Endothelial cell of umbilical vein (primary cell): ENCODE data around the gene EEIG1. TPM values are rescaled to one million over a fixed set of nuclear protein-coding genes. Genes with fewer than 3 reads are reported as not detected.

ENCODE experiments used
- BruUV-seq: library from RNA; stranded (reverse); fragments of 400-500 nt; replicated peaks from 2 replicates; lab custom pipeline; 2021; lab: Mats Ljungman, UMichigan
- CTCF ChIA-PET: fragments of 300-600, 350-600 bp; sonication (Branson Sonifier 250); formaldehyde crosslinking; loops from one replicate; lab custom pipeline; 2021; ENCODE audit warnings: antibody characterized with exemption, inconsistent platforms; lab: Charles Lee
- POLR2A ChIA-PET: fragments of 300-600, 350-600 bp; sonication (Branson Sonifier 250); formaldehyde crosslinking; loops from one replicate; lab custom pipeline; 2021; ENCODE audit warnings: antibody characterized with exemption, inconsistent platforms; lab: Charles Lee
- DNase-seq: peaks from one replicate; pipeline ENCODE4 v3.0.0-alpha.2; 2011; ENCODE audit warnings: low read depth, low spot score
- FAIRE-seq: peaks from 2 replicates; lab custom pipeline; 2011; peaks lifted over from hg19 to GRCh38; lab: Jason Lieb, UNC
- H2AFZ ChIP-seq: 2 replicates; pipeline ENCODE4 v1.6.0; 2012; ENCODE audit warnings: low read depth, low read length, control low read depth, inconsistent platforms
- H3K27ac ChIP-seq: 2 replicates; pipeline ENCODE4 v1.5.1; 2011; ENCODE audit warnings: low read depth, mild to moderate bottlenecking, control low read depth, low read length, moderate library complexity; ENCODE audit not compliant: insufficient read depth
- H3K27me3 ChIP-seq, 2 experiments: 2 replicates each; pipeline versions ENCODE4 v1.6.0 to v1.6.1; 2011; ENCODE audit warnings: low read length in 2 of 2, mixed read lengths in 1 of 2; ENCODE audit not compliant: control insufficient read depth in 2 of 2, insufficient read depth in 2 of 2
- H3K36me3 ChIP-seq, 2 experiments: 2 replicates in 1 of 2; 3 replicates in 1 of 2; pipeline ENCODE4 v1.5.1; 2011; ENCODE audit warnings: low read length in 2 of 2, mild to moderate bottlenecking in 1 of 2, moderate library complexity in 1 of 2; ENCODE audit not compliant: control insufficient read depth in 2 of 2, insufficient read depth in 2 of 2; ENCODE audit errors: extremely low read depth in 1 of 2
- H3K4me1 ChIP-seq: 3 replicates; pipeline ENCODE4 v1.5.1; 2011; ENCODE audit warnings: mild to moderate bottlenecking, low read length; ENCODE audit not compliant: control insufficient read depth, insufficient read depth; ENCODE audit errors: extremely low read depth
- H3K4me2 ChIP-seq: 2 replicates; pipeline ENCODE4 v1.6.1; 2011; ENCODE audit warnings: low read length, control low read depth, mixed read lengths; ENCODE audit not compliant: insufficient read depth
- H3K4me3 ChIP-seq, 3 experiments: fragments of 200-600 bp in 1 of 3; sonication (generic), shearing (Covaris generic) in 1 of 3; replicated peaks in 1 of 3; 2 replicates each; pipeline ENCODE4 v1.5.1; 2011 to 2016; ENCODE audit warnings: control low read depth in 3 of 3, low read length in 3 of 3, mild to moderate bottlenecking in 2 of 3, inconsistent platforms in 1 of 3, low read depth in 1 of 3, moderate library complexity in 1 of 3; ENCODE audit not compliant: insufficient read depth in 1 of 3
- H3K79me2 ChIP-seq: 2 replicates; pipeline ENCODE4 v1.6.0; 2012; ENCODE audit warnings: low read length, inconsistent platforms; ENCODE audit not compliant: control insufficient read depth, insufficient read depth
- H3K9ac ChIP-seq: replicated peaks from 2 replicates; pipeline ENCODE3; 2011; ENCODE audit warnings: low read length, control low read depth; ENCODE audit not compliant: insufficient read depth; ENCODE audit errors: extremely low read depth
- H3K9me1 ChIP-seq: replicated peaks from 3 replicates; pipeline ENCODE4 v1.6.0; 2011; ENCODE audit warnings: mild to moderate bottlenecking, low read length; ENCODE audit not compliant: control insufficient read depth, insufficient read depth; ENCODE audit errors: extremely low read depth
- H3K9me3 ChIP-seq: replicated peaks from 2 replicates; pipeline ENCODE4 v1.5.1; 2012; ENCODE audit warnings: low read length, inconsistent platforms; ENCODE audit not compliant: control insufficient read depth, insufficient read depth
- H4K20me1 ChIP-seq: replicated peaks from 2 replicates; pipeline ENCODE3; 2011; ENCODE audit warnings: mild to moderate bottlenecking, low read length; ENCODE audit not compliant: control insufficient read depth, insufficient read depth; ENCODE audit errors: extremely low read depth
- CTCF ChIP-seq, 2 donors: IDR thresholded peaks; 1 replicate in 1 of 2; 2 replicates in 1 of 2; pipeline ENCODE4 v1.5.1; 2011; ENCODE audit warnings: low read length in 2 of 2, mild to moderate bottlenecking in 2 of 2, moderate library complexity in 2 of 2, control low read depth in 1 of 2, inconsistent platforms in 1 of 2, low read depth in 1 of 2; ENCODE audit not compliant: insufficient read depth in 1 of 2; ENCODE audit errors: extremely low read depth in 1 of 2
- EZH2 ChIP-seq: IDR thresholded peaks from 2 replicates; pipeline ENCODE4 v1.6.1; 2012; ENCODE audit warnings: borderline replicate concordance, low read depth, mild to moderate bottlenecking, moderate library complexity, low read length, inconsistent platforms; ENCODE audit not compliant: severe bottlenecking
- FOS ChIP-seq: IDR thresholded peaks from 2 replicates; pipeline ENCODE4 v1.6.1; 2011; ENCODE audit warnings: mild to moderate bottlenecking, low read length, moderate library complexity, borderline replicate concordance; ENCODE audit not compliant: insufficient read depth
- GATA2 ChIP-seq: IDR thresholded peaks from 2 replicates; pipeline ENCODE4 v1.7.0; 2011; ENCODE audit warnings: low read depth, mild to moderate bottlenecking, moderate library complexity, mixed read lengths, low read length; ENCODE audit not compliant: insufficient read length, insufficient read depth
- JUN ChIP-seq: IDR thresholded peaks from 2 replicates; pipeline ENCODE4 v1.6.1; 2011; ENCODE audit warnings: borderline replicate concordance, low read depth; ENCODE audit not compliant: insufficient read length, insufficient read depth
- MAX ChIP-seq: IDR thresholded peaks from 2 replicates; pipeline ENCODE4 v1.6.1; 2011; ENCODE audit not compliant: insufficient read depth, insufficient read length
- MYC ChIP-seq: IDR thresholded peaks from one replicate; pipeline ENCODE4 v1.6.1; 2011; ENCODE audit warnings: mild to moderate bottlenecking, low read depth, low read length
- POLR2A ChIP-seq: IDR thresholded peaks from 2 replicates; pipeline ENCODE4 v1.6.1; 2012; ENCODE audit warnings: low read depth, mild to moderate bottlenecking, control low read depth, low read length
- POLR2AphosphoS5 ChIP-seq: IDR thresholded peaks from 2 replicates; pipeline ENCODE4 v1.6.1; 2012; ENCODE audit warnings: low read depth, mild to moderate bottlenecking, control low read depth, low read length, moderate library complexity; ENCODE audit not compliant: insufficient read depth
- dilution Hi-C: fragments of 300-500 bp; cut with MboI; formaldehyde crosslinking; loops from one replicate; pipeline ENCODE4 v1.15.0; 2019; ENCODE audit warnings: low sequenced_read_pairs; ENCODE audit not compliant: extremely low pct_ligation_motif_present
- intact Hi-C: fragments of 100-400 bp; cut with micrococcal nuclease; formaldehyde crosslinking; loops from one replicate; pipeline ENCODE4 v1.10.0; 2022
- polyA plus RNA-seq, 4 experiments: library from polyadenylated mRNA; depleted of rRNA in 3 of 4; stranded (reverse) in 3 of 4; unstranded in 1 of 4; fragments of >200 nt; gene quantifications; 2 replicates each; pipeline versions ENCODE4 v1.2.1 to v1.2.3, GENCODE V29; 2011 to 2012; ENCODE audit warnings: missing spikeins in 1 of 4
- total RNA-seq: library from RNA; stranded (reverse); gene quantifications from 2 replicates; pipeline ENCODE4 v1.2.3, GENCODE V29; 2021

Gene EEIG1
- total and polyA plus RNA-seq, 2 donors (not counting 3 experiments of a cell fraction or from before 2014, with no cell fraction given) = 8.4 to 19.0 TPM

GRCh38 chr9:127963359-127964064 lies 17.3 kb downstream of the EEIG1 start:
- H3K4me1 ChIP-seq = peaks cover 12% of the 10 kb centered on the region

More at GRCh38 chr9:127963359-127964064, 17.3 kb downstream of the EEIG1 start:
- no TSS peak for BruUV-seq
- Histone ChIP-seq H3K9me3 (no peaks in the 10 kb centered on the region), H3K9ac (no peak overlapping the region), H3K36me3 (no peaks in the 10 kb centered on the region), H3K27ac (no peak overlapping the region), H3K4me3 (no peak overlapping the region), H3K27me3 (no peaks in the 10 kb centered on the region), H4K20me1 (no peaks in the 10 kb centered on the region), H3K4me2 (no peak overlapping the region), H3K9me1 (no peaks in the 10 kb centered on the region), H3K79me2 (peaks cover 4% of the 10 kb centered on the region), H2AFZ (no peak overlapping the region)
- TF ChIP-seq POLR2AphosphoS5 (no peak), FOS (no peak), MAX (no peak), EZH2 (no peak), MYC (no peak), JUN (no peak), GATA2 (no peak), POLR2A (no peak), CTCF (IDR thresholded peaks at IDR 0.05; ENCODE audit: extremely low read depth in 1 of 2, insufficient read depth in 1 of 2, low read depth in 1 of 2, low read length in 2 of 2) (no peak)
- dilution Hi-C loops (no loop called here), intact Hi-C loops (loop anchor here (2.0 kb wide), 1 partner anchor 17 kb away; the partner anchor contains the start of gene EEIG1)
- POLR2A ChIA-PET = no interaction called here
- DNase-seq (no peak), FAIRE-seq (no peak)
- CTCF ChIA-PET = interaction anchor here (1.5 kb wide), 1 partner anchor 21 kb away, joined by 3 read pairs; no protein-coding TSS in a partner anchor
